ENCODE data around the gene USH2A. TPM values are rescaled to one million over a fixed set of nuclear protein-coding genes. Genes with fewer than 3 reads are reported as not detected.

Gene USH2A
- total RNA-seq, 6 experiments from 2014 or later, result 0.19 to 1.8 (median 0.81) TPM

- intact Hi-C loops (cut with DNase I), result no loop called here
- H3K36me3 ChIP-seq, result no peaks in the 10 kb centered on the region
- DNase-seq, result no peak
- TF ChIP-seq CTCF (IDR thresholded peaks at IDR 0.05) (no peak), POLR2A (IDR thresholded peaks at IDR 0.05) (no peak)
- H3K27me3 ChIP-seq, result no peaks in the 10 kb centered on the region
- 34% methylated on average over 3 of the region's 3 CpGs for WGBS (ENCODE audit: insufficient coverage, low coverage, low lambda C conversion rate, missing lambda C conversion rate)
- H3K4me1 ChIP-seq, result peaks cover 0 to 19% (median 7%) of the 10 kb centered on the region in 4 donors
- peak; percentile 92 to 99 (median 95) for ATAC-seq
- no peaks in the 10 kb centered on the region for H3K9me3 ChIP-seq
- H3K27ac ChIP-seq, result peak overlapping the region in 2 of 3 donors; percentile 50 to 59
- H3K4me3 ChIP-seq, result no peak overlapping the region
These were observed 558.2 kb downstream of the USH2A start for GRCh38 chr1:215865060-215865459.

- DNase-seq, result no peak
- peaks cover 0 to 19% (median 7%) of the 10 kb centered on the region in 4 donors for H3K4me1 ChIP-seq
- intact Hi-C loops (cut with DNase I), result no loop called here
- no peaks in the 10 kb centered on the region for H3K9me3 ChIP-seq
- H3K27me3 ChIP-seq, result no peaks in the 10 kb centered on the region
- H3K36me3 ChIP-seq, result no peaks in the 10 kb centered on the region
- H3K4me3 ChIP-seq, result no peak overlapping the region
- no peak overlapping the region for H3K27ac ChIP-seq
- no peak for ATAC-seq
- TF ChIP-seq POLR2A (IDR thresholded peaks at IDR 0.05) (no peak), CTCF (IDR thresholded peaks at IDR 0.05) (no peak)
These were observed 559.5 kb downstream of the USH2A start for GRCh38 chr1:215863796-215864195.

- Histone ChIP-seq H3K36me3 (no peaks in the 10 kb centered on the region), H3K27ac (no peak overlapping the region), H3K27me3 (no peaks in the 10 kb centered on the region), H3K9me3 (no peaks in the 10 kb centered on the region), H3K4me1 (peaks cover 0 to 12% (median 6%) of the 10 kb centered on the region in 4 donors), H3K4me3 (no peak overlapping the region)
- DNase-seq (no peak), ATAC-seq (no peak)
- intact Hi-C loops (cut with DNase I), result no loop called here
- 88% methylated on average over 3 of the region's 3 CpGs for WGBS (ENCODE audit: insufficient coverage, low coverage, low lambda C conversion rate, missing lambda C conversion rate)
- TF ChIP-seq POLR2A (IDR thresholded peaks at IDR 0.05) (no peak), CTCF (IDR thresholded peaks at IDR 0.05) (no peak)
These were observed 562.4 kb downstream of the USH2A start for GRCh38 chr1:215860833-215861232.

GRCh38 chr1:215857317-215857716 is 565.9 kb downstream of the USH2A start:
- intact Hi-C loops (cut with DNase I), result no loop called here
- DNase-seq (no peak), ATAC-seq (no peak)
- H3K4me1 ChIP-seq, result no peaks in the 10 kb centered on the region
- H3K27me3 ChIP-seq, result no peaks in the 10 kb centered on the region
- TF ChIP-seq POLR2A (IDR thresholded peaks at IDR 0.05), result no peak
- H3K4me3 ChIP-seq, result no peak overlapping the region
- peaks cover 0 to 3% (median 0%) of the 10 kb centered on the region in 4 donors for H3K9me3 ChIP-seq
- H3K27ac ChIP-seq, result no peak overlapping the region
- H3K36me3 ChIP-seq, result no peaks in the 10 kb centered on the region
- WGBS (ENCODE audit: insufficient coverage, low coverage, low lambda C conversion rate, missing lambda C conversion rate), result 55% methylated on average over 2 of the region's 2 CpGs

- Histone ChIP-seq H3K4me1 (no peaks in the 10 kb centered on the region), H3K4me3 (no peak overlapping the region), H3K27ac (no peak overlapping the region), H3K36me3 (no peaks in the 10 kb centered on the region), H3K27me3 (no peaks in the 10 kb centered on the region), H3K9me3 (no peaks in the 10 kb centered on the region)
- intact Hi-C loops (cut with DNase I), result no loop called here
- no peak for DNase-seq
- ATAC-seq, result no peak
- TF ChIP-seq CTCF (IDR thresholded peaks at IDR 0.05), result no peak
- no peak for TF ChIP-seq POLR2A (IDR thresholded peaks at IDR 0.05)
- 45% methylated on average over 6 of the region's 6 CpGs for WGBS (ENCODE audit: insufficient coverage, low coverage, low lambda C conversion rate, missing lambda C conversion rate)
These were observed 577.9 kb downstream of the USH2A start for GRCh38 chr1:215845234-215845891.
